Mesenteric fat pad (tissue), 1 donor: ENCODE measurements around the gene L3MBTL3. TPM values are rescaled to one million over a fixed set of nuclear protein-coding genes. Genes with fewer than 3 reads are reported as not detected.
"Not testable (repeated sequence)": the region's sequence is repeated elsewhere in the genome, so short reads cannot be mapped to it uniquely, and the experiment has no call there.

Experiments
- DNase-seq: peaks from one replicate; pipeline ENCODE4 v3.0.0-alpha.2; 2020; ENCODE audit warnings: low spot score
- total RNA-seq: library from RNA; stranded (reverse); fragmentation: NEBNext Ultra II Directional; extraction: Animal tissue kit (Norgen Biotek cat#: 25700); gene quantifications from one replicate; pipeline ENCODE4 v1.2.1, GENCODE V29; 2021
- donor health status: DM: yes; HTN: yes; CAD: no.

L3MBTL3 gene
- total RNA-seq, 1 donor from 2014 or later, result 9.9 TPM

DNA sequence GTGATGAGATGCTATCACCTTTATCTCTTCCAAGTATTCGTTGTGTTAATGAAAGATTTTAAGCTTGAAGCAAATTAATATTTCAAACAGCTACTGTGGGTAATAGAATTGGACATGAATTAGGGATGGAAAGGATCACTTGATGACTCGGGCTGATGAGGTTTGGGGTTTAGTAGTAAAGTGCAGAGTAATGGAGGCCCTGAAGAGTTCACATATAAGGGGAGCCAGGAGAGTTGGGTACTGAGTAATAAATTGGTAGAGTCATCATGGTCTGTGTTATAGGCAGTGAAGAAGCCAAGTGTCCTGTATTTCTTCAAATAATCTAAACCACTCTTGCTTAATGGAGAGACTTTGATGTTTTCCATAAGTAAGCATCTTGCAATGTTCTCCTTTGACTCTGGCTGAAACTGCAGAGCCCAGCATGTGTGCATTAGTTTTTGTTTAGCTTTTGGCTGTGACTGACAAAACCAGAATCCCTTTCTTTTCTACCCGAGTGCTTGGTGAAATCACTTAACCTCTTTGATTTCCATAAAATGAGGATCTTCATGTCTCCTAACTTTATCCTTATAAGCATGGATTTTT is 57.6 kb downstream of the L3MBTL3 start:
- no peak for DNase-seq

DNA sequence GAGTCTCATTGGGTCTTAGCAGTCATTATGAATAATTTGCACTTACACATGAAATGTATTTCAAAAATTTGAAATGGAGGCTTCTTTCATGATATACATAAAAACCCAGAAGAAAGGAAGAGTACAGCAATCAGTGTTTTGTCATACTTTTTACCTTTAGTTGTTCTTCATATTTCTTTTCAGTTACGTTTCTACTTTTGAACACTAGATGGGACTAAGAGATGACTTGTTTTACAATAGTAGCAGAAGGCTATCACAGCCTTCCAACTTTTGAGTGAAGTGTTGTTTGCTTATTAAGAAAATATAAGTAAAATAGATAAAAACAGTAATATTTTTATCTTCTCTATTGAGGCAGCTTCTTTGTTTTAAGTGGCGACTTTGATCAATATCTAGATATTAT is 58.1 kb downstream of the L3MBTL3 start:
- DNase-seq, result no peak

DNA sequence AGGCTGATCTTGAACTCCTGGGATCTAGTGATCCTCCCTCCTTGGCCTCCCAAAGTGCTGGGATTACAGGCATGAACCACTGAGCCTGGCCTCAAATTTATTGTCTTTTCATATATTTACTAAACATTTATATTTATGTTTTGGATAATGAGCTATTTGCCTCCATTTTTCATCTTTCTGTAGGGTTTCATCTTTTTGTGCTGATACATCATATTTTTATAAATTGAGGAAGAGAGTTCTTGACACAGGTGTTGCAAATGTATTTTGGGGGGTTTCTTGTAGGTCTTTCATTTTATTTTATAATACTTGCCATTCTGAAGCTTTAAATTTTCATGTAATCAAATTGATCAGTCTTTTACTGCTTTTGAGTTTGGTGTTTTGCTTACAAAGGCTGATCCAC is 72.4 kb downstream of the L3MBTL3 start:
- no peak for DNase-seq

DNA sequence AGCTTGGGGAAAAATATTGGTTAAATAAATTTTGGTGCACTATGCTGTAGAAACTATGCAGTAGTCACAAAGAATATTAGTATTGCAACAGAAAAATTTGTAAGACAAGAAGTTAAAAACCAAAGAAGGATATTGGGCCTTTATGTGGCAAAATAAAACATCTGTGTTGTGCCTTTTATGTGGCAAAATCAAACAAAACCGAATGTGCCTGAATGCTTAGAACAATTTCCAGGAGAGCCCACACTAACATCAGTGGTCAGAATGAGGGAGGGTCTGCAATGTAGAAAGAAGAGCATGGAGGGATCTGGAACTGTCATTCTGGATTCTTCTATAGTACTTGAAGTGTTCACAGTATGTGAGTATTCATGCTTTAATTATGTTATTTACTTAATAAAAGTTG is 75.2 kb downstream of the L3MBTL3 start:
- DNase-seq, result no peak

DNA sequence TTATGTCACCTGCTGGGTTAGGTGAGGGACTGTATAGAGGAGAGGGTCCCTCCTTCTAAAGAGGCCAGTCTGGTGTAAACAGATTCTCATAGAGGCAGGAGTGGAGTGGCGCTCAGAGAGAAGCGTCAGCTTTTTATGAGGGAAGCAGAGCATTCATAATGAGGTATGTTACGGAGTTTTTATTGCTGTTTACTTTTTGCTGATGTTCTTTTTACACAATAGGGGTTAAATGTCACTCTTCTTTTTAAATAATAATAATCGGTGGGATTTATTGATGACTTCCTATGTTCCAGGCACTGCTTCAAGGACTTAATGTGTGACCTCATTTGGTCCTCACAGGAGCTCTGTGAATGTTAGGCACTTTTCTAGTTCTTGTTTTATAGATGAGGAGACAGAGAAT is 79.9 kb downstream of the L3MBTL3 start:
- DNase-seq, result no peak

DNA sequence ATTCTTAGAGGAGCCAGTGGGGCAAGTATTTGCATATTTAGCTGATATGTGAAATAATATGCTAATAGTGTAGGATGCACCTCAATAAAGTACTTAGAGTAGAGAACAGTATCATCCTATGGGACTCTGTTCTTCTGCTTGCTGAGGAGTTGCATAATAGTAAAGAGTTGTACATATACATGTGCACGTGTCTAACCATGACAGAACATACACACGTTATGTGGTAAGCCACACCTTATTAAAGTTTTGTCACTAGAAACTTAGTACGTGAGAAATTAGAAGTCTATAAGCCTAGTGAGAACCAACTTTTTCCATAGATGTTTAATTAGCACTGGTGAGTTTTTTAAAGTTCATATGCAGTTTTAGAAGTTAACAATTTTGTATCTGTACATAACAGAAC is 80.7 kb downstream of the L3MBTL3 start:
- no peak for DNase-seq

DNA sequence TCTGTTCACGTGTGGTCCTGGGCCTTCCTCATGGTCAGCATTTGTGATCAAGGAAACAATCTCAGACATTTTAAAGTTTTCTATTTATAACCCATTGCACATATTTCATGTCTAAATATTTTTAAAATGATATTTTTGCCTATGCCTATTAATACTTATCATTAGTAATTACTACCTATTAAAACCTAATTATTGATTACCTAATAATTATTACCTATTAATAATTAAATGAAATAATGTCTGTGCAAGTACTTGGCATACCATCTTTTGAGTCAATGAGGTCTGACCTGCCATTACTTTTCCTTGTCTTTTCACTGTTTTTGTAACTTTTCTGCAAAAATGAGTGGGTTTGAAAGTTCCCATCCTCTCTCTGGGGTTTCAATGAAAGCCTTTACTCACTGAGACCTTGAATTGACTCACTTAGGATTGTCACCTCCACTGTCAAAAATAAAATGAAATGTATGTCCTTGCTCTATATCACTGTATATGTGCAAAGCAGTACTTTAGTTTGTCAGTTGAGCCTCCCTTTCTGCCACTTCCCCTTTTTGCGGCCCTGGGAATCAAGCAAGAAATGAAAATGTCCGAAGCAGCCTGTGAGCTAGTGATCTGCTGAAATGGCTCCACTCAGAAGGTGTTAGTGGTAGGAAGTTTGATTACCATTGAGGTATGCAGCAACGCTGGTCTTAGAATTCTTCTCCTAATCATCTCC is 87.8 kb downstream of the L3MBTL3 start:
- no peak for DNase-seq

DNA sequence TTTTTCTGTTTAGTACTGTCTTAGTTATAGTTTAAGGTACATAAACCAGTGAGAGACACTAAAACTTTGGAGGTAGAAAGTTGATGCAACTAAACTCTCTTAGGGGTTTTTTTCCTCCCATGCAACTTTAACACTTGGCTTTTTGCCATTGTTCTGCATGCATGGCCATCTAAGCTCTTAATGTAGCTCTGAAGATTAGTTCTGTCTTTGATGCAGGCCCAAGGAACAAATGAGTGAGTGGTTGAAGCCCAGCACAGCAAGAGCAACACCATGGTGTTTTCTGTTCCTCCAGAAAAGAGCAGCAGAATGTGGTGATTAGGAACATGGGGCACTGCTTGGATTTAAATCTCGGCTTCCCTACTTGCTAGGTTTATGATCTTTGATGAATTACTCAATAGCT is 89.3 kb downstream of the L3MBTL3 start:
- DNase-seq, result no peak

DNA sequence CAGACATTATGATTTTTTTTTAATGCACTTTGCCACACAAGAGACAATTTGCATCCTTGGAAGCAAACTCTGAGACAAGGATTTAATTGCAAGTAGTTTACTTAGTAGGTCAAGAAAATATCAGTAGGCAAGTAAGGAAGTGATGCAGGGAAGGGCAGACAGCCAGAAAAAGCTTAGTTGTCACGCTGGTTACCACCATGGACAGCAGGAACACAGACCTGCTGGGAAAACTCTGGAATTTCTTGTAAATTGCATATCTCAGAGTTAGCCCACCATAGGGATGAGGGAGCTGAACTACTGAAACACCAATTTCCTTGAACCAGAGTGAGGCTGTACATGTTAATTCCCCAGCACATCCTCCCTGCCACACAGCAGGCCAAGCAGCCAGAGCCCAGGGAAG is 92.7 kb downstream of the L3MBTL3 start:
- DNase-seq, result no peak

DNA sequence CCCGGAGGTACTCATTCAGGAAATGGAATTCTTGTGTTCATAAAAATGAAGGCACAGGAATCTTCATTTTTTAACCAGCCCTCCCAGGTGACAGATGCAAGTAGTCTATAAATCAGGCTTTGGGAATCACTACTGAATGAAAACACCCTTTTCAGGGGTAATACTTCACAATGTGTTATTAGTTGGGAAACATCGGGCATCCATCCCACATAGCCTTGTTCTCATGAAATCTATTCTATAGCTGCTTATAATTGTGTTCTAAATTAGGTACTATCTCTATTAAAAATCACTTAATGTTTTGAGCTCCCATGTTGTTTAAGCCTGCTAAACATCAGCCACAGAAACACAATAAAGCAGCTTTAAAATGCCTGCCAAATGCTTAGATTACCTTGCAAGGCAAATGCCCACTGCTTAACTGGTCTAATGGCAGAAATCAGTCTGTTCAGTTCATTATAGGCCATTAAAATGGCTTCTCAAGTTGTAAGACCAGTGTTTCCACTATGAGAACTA is 94.9 kb downstream of the L3MBTL3 start:
- no peak for DNase-seq

DNA sequence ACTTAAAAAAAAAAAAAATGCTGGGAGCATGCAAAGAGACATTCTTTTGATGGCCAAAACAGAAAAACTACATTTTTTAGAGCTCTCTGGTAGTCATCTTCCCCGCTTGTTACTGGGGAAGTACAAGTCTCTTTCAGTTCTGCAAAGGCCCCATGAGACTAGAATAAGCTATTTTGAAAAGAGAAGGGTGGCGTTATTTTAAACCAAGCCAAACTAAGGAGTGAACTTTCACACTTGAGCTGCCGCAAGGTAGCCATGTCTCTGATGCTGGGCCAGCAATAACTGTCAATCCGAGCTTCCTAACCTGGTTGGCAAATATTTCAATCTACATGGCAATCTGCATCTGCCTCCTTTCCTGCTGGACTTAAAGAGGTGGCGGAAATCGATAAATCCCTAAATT is 96.7 kb downstream of the L3MBTL3 start:
- DNase-seq, result no peak

DNA sequence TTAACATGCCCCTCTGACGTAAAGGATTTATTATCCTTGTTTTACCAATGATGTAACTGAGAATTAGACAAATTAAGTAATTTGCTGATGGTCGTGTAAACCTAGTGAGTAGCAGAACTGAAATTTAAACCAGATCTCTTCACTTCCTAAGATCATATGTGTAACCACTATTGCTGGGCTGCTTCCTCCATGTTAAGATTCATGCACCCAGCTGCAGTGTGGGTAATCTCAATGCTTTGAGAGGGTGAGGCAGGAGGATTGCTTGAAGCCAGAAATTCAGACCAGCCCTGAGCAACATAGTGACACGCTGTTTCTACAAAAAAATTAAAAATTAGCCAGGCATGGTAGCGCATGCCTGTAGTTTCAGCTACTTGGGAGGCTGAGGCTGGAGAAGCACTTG is 97.9 kb downstream of the L3MBTL3 start:
- DNase-seq, result no peak

DNA sequence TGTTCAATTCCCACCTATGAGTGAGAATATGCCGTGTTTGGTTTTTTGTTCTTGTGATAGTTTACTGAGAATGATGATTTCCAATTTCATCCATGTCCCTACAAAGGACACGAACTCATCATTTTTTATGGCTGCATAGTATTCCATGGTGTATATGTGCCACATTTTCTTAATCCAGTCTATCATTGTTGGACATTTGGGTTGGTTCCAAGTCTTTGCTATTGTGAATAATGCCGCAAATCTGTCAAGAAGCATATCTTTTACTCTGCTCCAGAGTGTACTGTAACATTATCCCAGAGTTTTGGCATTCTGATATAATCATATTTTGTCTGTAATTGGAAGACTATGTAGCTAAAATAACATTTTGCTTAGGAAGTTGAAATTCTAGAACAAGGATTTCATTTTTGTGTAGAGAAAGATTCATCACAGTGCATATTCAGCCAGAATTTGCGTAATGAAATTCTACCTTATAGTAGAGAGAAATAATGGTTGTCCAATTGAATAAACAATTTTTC is 98.9 kb downstream of the L3MBTL3 start:
- DNase-seq, result not testable (repeated sequence)

DNA sequence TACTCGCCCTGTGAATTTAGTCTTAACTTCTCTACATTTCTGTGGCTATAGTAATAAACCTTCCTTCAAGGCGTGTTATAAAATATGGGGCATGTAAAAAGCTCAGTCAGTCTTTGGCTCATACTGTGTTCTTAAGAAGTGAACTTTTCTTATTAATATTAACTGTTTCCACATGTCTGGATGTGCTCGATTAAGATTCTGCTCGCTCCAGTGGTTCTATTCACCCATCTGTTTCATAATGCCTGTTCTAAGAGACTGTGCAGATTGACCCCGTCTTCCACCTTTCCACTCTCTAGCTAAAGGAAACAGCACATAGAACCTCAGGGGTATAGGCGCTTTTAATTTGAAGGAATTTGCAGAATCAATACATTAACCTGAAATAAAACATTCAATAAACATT is 99.9 kb downstream of the L3MBTL3 start:
- no peak for DNase-seq

DNA sequence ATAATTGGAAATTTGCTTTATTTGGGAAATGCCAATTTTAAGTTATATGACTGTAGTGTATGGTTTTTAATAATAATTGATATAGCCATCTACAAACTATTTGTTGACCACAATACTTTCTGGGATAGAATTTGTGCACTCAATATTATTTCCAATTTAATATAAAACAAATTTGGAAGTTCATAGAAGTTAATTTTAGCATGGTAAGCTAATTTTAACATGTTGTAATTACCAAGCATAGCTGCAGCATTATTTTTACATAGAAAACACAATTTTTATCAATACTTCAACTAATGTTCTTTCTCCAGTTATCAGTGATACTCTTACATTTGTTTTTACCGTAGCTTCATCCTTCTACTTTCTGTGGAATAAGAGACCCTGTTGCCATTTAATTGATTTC is 100.8 kb downstream of the L3MBTL3 start:
- DNase-seq, result no peak

DNA sequence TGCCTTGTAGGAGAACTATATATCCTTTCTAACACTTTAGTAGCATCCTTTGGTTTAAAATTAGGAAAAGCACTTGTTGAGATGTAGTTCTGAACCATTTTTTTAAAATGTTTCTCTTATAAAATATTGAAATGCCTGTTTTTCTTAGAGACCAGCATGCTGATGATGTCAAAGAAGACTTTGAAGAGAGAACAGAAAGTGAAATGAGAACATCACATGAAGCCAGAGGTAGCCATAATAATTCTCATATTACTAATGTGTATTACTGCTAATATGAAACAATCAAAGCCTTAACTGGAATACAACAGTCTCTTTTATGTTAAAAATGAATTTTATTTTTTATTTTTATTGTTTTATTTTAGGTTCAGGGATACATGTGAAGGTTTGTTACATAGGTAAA is 102.3 kb downstream of the L3MBTL3 start:
- no peak for DNase-seq

DNA sequence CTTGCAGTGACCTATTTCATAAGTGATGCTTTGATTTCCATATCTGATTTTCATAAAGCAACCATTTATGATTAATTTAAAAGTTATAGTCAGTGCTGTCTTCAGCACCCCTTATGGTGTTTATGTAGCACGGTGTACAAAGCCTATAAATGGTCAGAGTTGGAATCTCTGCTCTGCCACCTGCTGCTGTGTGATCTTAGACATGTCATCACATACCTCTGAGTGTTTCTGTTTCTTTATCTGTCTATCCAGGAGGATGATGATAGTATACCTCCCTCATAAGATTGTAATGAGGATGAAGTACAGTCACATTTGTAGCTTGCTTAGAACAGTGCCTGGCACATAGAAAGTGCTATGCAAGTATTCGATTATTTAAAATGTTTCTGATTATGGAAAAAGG is 103.9 kb downstream of the L3MBTL3 start:
- DNase-seq, result no peak

DNA sequence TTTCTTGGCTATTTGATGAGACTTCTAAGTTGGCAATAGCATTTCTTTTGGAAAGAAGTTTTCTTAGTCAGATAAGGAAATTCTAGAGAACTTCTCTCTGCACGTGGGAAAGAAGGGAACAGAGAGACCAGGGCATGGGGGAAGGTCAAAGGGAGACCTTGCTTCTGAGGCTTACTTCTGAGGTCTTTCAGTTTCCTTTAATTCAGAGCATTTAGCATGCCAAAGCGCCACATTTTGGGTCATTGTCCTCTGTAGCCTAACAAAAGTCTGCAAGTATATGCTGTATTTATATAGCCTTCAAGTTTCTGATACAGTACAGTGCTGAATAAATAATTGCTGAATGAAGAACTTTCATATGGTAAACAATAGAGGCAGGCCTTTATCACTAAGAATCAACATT is 108.8 kb downstream of the L3MBTL3 start:
- DNase-seq, result no peak

DNA sequence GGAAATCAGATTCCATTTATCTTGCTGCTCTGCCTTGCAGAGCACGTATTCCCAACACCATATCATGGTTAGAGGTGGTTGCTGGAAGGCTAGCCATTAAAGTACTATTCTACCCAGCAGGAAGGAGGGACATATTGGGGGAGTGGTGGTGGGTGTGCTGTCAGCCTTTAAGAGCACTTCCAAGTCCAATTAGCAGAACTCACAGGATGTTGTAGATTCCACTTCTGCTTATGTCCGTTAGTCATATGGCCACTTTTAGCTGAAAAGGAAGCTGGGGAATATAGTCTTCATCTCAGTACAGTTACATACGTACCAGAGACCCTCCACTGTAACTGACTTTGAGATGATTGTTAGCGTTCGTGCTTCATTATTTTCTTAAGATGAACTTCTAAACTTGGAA is 109.9 kb downstream of the L3MBTL3 start:
- no peak for DNase-seq

DNA sequence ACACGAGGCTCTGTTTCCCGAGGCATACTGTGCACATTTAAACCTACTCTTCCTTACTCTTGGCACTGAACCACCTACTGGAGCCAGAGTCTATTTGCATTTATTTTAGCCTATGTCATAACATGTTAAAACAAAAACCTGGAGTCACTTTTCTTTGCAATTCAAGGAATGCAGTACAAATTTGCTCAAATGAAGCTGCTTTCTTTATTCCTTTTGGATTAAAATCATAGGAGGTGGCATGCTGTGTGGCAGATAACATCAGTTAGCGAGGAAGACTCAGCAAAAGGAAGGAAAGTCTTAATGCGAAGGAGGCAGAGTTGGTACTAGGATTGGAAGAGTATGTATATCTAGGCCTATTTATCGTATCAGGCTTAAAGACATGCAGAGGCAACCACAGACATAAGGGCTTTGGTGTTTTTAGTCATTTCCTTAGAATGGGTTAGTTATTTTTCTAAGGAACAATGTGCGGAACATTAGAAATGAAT is 111.4 kb downstream of the L3MBTL3 start:
- no peak for DNase-seq

DNA sequence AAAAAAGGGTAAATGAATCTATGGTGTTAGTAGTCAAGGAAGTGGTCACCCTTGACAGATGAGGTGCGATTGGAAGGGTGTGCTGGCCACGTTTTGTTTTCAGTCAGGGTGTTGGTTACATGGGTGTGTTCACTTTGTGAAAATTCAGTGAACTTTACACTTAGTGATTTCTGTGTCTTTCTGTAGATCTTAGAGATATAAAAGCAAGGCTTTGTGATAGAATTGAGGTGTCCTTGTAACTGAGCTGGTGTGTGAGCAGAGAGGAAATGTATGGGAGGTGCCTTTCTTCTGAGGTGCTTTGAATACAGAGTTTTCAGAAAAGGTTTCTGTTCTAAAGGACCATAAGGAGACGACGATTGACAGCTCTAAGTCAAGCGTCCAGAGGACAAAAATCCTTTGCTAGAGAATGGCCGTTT is 113.9 kb downstream of the L3MBTL3 start:
- DNase-seq, result no peak

DNA sequence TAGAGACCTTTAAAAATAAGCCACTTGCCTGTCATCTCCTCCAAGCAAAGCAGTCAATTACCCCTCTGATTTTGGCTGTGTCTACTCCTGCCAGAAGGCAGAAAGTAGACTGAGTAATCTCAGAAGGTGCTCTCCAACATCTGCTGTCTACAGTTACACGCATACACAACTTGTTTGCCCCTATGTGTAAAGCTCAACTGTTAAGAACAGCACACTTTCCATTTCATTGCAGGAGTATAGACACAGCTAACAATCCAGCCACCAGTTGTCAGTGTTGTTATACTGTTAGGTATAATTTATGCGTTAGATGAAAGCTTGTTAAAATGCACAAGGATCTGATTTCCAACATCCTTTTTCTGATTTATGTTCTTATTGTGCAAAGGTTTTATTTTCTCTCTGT is 116.2 kb downstream of the L3MBTL3 start:
- DNase-seq, result no peak

DNA sequence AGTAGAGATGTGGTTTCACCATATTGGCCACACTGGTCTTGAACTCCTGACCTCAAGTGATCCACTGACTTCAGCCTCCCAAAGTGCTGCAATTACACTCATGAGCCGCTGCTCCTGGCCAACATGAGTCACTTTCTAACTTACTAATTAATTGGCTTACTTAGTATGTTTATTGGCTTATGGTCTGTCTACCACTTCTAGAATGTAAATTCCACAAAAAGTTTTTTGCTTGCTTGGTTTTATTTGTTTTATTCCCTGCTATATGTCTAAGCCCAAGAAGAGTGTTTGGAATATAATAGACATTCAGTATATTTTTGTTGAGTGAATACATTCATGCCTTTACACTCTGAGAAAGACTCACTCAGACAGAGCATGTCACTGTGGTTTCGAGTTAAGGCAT is 118.4 kb downstream of the L3MBTL3 start:
- no peak for DNase-seq
